HepG2 (cell line): ENCODE measurements around the gene EGFR.

Experiments used
- ELF4 ChIP-seq: sonication (generic); formaldehyde crosslinking; IDR thresholded peaks from 2 replicates; pipeline ENCODE4 v1.5.0; 2020; ENCODE audit warnings: missing genetic modification reagents, mild to moderate bottlenecking, moderate library complexity, borderline replicate concordance
- GTF2F1 ChIP-seq: fragments of 150-350 bp; IDR thresholded peaks from 2 replicates; pipeline ENCODE4 v1.6.1; 2014; ENCODE audit warnings: low read length
- JDP2 ChIP-seq: sonication (generic); formaldehyde crosslinking; IDR thresholded peaks from 2 replicates; pipeline ENCODE4 v1.8.1; 2022; ENCODE audit warnings: missing genetic modification reagents, borderline replicate concordance
- POLR2A ChIP-seq, 2 experiments: IDR thresholded peaks; 2 replicates each; pipeline ENCODE4 v1.6.1; 2011; ENCODE audit warnings: low read depth in 2 of 2, low read length in 2 of 2, mild to moderate bottlenecking in 1 of 2, moderate library complexity in 1 of 2; ENCODE audit not compliant: insufficient read depth in 1 of 2
- SOX6 ChIP-seq, 2 experiments: fragments of 450-650 bp in 1 of 2; sonication (generic) in 1 of 2; formaldehyde crosslinking in 1 of 2; IDR thresholded peaks; 2 replicates each; pipeline versions ENCODE4 v1.4.0 to v1.6.1; 2017 to 2020; ENCODE audit warnings: antibody characterized with exemption in 1 of 2, mild to moderate bottlenecking in 1 of 2, missing genetic modification reagents in 1 of 2
- YEATS4 ChIP-seq: sonication (generic); formaldehyde crosslinking; IDR thresholded peaks from 2 replicates; pipeline ENCODE4 v1.4.0; 2020; ENCODE audit warnings: missing genetic modification reagents, borderline replicate concordance
- ZNF777 ChIP-seq: sonication (generic); formaldehyde crosslinking; IDR thresholded peaks from 2 replicates; pipeline ENCODE4 v1.4.0; 2020; ENCODE audit warnings: missing genetic modification reagents
- ZSCAN31 ChIP-seq: sonication (generic); formaldehyde crosslinking; IDR thresholded peaks from 2 replicates; pipeline ENCODE4 v1.5.0; 2020; ENCODE audit warnings: low read depth, mild to moderate bottlenecking, missing genetic modification reagents
- TF ChIP-seq, protein P1 (sequence below): sonication (generic); formaldehyde crosslinking; IDR thresholded peaks from 2 replicates; pipeline ENCODE4 v1.5.0; 2020; ENCODE audit warnings: mild to moderate bottlenecking, missing genetic modification reagents, moderate library complexity

DNA sequence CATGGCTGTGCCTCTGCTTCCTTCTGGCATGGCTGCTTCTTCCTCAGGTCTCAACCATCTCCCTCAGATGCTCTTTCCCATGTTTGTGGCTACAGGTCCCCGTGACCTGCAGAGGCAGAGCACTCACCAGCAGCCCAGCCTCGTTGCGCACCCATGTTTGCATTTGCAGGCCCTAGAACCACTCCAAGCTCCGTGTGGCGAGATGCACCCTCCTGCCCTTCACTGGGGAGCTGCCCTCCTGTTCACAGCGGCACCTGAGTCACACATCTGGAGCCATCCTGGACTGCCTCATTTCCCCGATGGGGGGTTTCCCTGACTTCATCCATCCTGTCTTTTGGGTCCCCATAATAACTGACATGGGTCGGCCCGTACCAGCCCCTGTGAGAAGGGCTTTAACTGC lies 35.9 kb downstream of the EGFR start:
- no peak for TF ChIP-seq JDP2 (CRISPR knock-in tag)
- no peak for TF ChIP-seq ZSCAN31 (CRISPR knock-in tag)
- TF ChIP-seq GTF2F1: no peak
- TF ChIP-seq POLR2A (IDR thresholded peaks at IDR 0.05; ENCODE audit: insufficient read depth in 1 of 2, low read depth in 2 of 2, low read length in 2 of 2): no peak
- TF ChIP-seq SOX6 (IDR thresholded peaks at IDR 0.05): no peak
- no peak for TF ChIP-seq SOX6 (CRISPR knock-in tag; IDR thresholded peaks at IDR 0.05)
- no peak for TF ChIP-seq ELF4 (CRISPR knock-in tag)
- no peak for TF ChIP-seq YEATS4 (CRISPR knock-in tag)
- TF ChIP-seq, protein P1, sequence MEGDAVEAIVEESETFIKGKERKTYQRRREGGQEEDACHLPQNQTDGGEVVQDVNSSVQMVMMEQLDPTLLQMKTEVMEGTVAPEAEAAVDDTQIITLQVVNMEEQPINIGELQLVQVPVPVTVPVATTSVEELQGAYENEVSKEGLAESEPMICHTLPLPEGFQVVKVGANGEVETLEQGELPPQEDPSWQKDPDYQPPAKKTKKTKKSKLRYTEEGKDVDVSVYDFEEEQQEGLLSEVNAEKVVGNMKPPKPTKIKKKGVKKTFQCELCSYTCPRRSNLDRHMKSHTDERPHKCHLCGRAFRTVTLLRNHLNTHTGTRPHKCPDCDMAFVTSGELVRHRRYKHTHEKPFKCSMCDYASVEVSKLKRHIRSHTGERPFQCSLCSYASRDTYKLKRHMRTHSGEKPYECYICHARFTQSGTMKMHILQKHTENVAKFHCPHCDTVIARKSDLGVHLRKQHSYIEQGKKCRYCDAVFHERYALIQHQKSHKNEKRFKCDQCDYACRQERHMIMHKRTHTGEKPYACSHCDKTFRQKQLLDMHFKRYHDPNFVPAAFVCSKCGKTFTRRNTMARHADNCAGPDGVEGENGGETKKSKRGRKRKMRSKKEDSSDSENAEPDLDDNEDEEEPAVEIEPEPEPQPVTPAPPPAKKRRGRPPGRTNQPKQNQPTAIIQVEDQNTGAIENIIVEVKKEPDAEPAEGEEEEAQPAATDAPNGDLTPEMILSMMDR (CRISPR knock-in tag): no peak
- no peak for TF ChIP-seq ZNF777 (CRISPR knock-in tag)
